K562 (cell line): ENCODE data around the gene ACBD4. TPM values are rescaled to one million over a fixed set of nuclear protein-coding genes. Genes with fewer than 3 reads are reported as not detected.

Experiments used
- CHD1 ChIP-seq: fragments of 200-600 bp; sonication (generic); IDR thresholded peaks from one replicate; pipeline ENCODE4 v1.6.1; 2012; ENCODE audit warnings: mild to moderate bottlenecking, moderate library complexity, low read length, inconsistent platforms
- CSDE1 ChIP-seq, 2 experiments: fragments of 450-650 bp; IDR thresholded peaks; 2 replicates each; pipeline ENCODE4 v1.6.1; 2016; ENCODE audit warnings: mild to moderate bottlenecking in 1 of 2
- GTF2A2 ChIP-seq: IDR thresholded peaks from 2 replicates; pipeline ENCODE4 v1.6.1; 2016; ENCODE audit warnings: mild to moderate bottlenecking, missing genetic modification characterization, missing compliant biosample characterization
- NBN ChIP-seq: fragments of 450-650 bp; IDR thresholded peaks from 2 replicates; pipeline ENCODE4 v1.6.1; 2016; ENCODE audit warnings: low read depth, mild to moderate bottlenecking
- SNIP1 ChIP-seq: fragments of 450-650 bp; IDR thresholded peaks from 2 replicates; pipeline ENCODE4 v1.7.1; 2017; ENCODE audit warnings: low read depth, mild to moderate bottlenecking
- SRSF3 ChIP-seq: fragments of 200-400 bp; formaldehyde crosslinking; IDR thresholded peaks from 2 replicates; pipeline ENCODE4 v1.6.1; 2016; ENCODE audit warnings: mild to moderate bottlenecking, low read length, moderate library complexity; ENCODE audit not compliant: insufficient read depth
- STAG1 ChIP-seq: sonication (generic); formaldehyde crosslinking; IDR thresholded peaks from 2 replicates; pipeline ENCODE4 v1.5.0; 2020; ENCODE audit warnings: missing genetic modification reagents, borderline replicate concordance
- ZNF3 ChIP-seq: fragments of 250-450 bp; sonication (Bioruptor Pico); IDR thresholded peaks from 2 replicates; pipeline ENCODE4 v1.5.0; 2021; ENCODE audit warnings: mild to moderate bottlenecking, moderate library complexity
- ZNF41 ChIP-seq: fragments of 250-450 bp; sonication (Bioruptor Pico); conservative IDR thresholded peaks from 2 replicates; pipeline ENCODE4 v1.4.0; 2020; ENCODE audit warnings: mild to moderate bottlenecking
- polyA plus RNA-seq, 8 experiments: library from polyadenylated mRNA; depleted of rRNA in 4 of 8; stranded (reverse) in 5 of 8; unstranded in 3 of 8; fragments of >200 nt; fragmentation: Nextera tagmentation in 2 of 8; fragmentation: Illumina TruSeq in 1 of 8; extraction: Ambion mirVana in 2 of 8; extraction: Trizol in 1 of 8; gene quantifications; 2 replicates each; pipeline versions ENCODE4 v1.2.1 to v1.2.3, GENCODE V29; 2011 to 2014; ENCODE audit warnings: inconsistent platforms in 1 of 8, missing spikeins in 1 of 8
- total RNA-seq, 7 experiments: library from RNA; depleted of rRNA in 6 of 7; stranded (reverse); fragments of >200 nt in 6 of 7; fragmentation: Illumina TruSeq in 2 of 7; extraction: Trizol in 2 of 7; gene quantifications; 2 replicates each; pipeline versions ENCODE4 v1.2.1 to v1.2.3, GENCODE V29; 2011 to 2021; ENCODE audit warnings: low replicate concordance in 1 of 7
- TF ChIP-seq, protein P1 (sequence below): sonication (generic); formaldehyde crosslinking; IDR thresholded peaks from 2 replicates; pipeline ENCODE4 v1.8.1; 2023; ENCODE audit warnings: missing genetic modification reagents, mild to moderate bottlenecking, borderline replicate concordance
- TF ChIP-seq, protein P2 (sequence below): sonication (generic); IDR thresholded peaks from 2 replicates; pipeline ENCODE4 v1.6.1; 2016
- TF ChIP-seq, protein P3 (sequence below), 2 experiments: fragments of 450-650 bp in 1 of 2; sonication (generic) in 1 of 2; formaldehyde crosslinking; conservative IDR thresholded peaks; 2 replicates each; pipeline versions ENCODE4 v1.4.0 to v1.8.1; 2020 to 2022; ENCODE audit warnings: mild to moderate bottlenecking in 1 of 2, missing genetic modification reagents in 1 of 2
- TF ChIP-seq, protein P4 (sequence below): sonication (generic); formaldehyde crosslinking; IDR thresholded peaks from 2 replicates; pipeline ENCODE4 v1.8.0; 2022; ENCODE audit warnings: mild to moderate bottlenecking, missing genetic modification reagents
- TF ChIP-seq, protein P5 (sequence below): IDR thresholded peaks from 2 replicates; pipeline ENCODE4 v1.6.1; 2012; ENCODE audit warnings: low read depth, low read length, improper control_type of control experiment, borderline replicate concordance
- TF ChIP-seq, protein P6 (sequence below): fragments of 450-650 bp; formaldehyde crosslinking; IDR thresholded peaks from 2 replicates; pipeline ENCODE4 v1.4.0; 2020; ENCODE audit warnings: mild to moderate bottlenecking

The ACBD4 gene
- total and polyA plus RNA-seq, 9 of the 15 experiments (the other 6 are each of a cell fraction or from before 2014, with no cell fraction given): 0.14 to 6.9 (median 4.6) TPM

DNA sequence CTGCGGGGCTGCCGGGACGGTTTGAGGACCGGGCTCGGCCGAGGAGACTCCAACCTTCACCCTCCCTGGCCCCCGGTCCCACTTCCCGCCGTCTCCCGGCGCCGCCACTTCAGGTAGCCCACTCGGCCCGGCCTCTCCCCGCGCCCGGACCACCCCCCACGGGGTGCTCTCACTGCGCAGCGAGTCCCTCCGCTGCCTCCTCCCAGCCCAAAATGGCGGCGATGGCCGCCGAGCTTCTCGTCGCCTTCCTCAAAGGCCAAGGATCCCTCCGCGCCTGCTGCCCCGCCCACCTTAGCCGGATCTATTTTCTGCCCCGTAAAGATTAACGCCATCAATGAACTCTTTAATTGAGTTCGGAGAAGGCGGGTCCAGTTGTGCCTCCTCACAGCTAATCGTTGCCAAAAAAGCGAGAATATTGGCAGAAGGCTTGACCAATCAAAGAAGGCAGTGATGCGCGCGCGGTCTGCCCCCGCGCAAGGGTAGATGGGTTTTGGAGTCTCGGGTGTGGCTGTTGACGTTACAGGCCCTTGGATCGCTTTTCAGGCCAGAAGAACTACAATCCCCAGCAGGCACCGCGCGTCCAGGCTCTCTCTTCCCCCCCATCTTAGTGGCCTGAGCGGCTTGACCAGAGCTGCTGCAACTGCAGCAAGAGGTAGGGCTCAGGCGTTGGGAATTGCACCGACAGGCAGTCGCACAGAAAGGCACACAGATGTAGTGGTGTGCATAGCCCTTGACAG is 26.0 kb downstream of the ACBD4 start, which contains the start of gene HEXIM2 (continued):
- TF ChIP-seq, protein P1, sequence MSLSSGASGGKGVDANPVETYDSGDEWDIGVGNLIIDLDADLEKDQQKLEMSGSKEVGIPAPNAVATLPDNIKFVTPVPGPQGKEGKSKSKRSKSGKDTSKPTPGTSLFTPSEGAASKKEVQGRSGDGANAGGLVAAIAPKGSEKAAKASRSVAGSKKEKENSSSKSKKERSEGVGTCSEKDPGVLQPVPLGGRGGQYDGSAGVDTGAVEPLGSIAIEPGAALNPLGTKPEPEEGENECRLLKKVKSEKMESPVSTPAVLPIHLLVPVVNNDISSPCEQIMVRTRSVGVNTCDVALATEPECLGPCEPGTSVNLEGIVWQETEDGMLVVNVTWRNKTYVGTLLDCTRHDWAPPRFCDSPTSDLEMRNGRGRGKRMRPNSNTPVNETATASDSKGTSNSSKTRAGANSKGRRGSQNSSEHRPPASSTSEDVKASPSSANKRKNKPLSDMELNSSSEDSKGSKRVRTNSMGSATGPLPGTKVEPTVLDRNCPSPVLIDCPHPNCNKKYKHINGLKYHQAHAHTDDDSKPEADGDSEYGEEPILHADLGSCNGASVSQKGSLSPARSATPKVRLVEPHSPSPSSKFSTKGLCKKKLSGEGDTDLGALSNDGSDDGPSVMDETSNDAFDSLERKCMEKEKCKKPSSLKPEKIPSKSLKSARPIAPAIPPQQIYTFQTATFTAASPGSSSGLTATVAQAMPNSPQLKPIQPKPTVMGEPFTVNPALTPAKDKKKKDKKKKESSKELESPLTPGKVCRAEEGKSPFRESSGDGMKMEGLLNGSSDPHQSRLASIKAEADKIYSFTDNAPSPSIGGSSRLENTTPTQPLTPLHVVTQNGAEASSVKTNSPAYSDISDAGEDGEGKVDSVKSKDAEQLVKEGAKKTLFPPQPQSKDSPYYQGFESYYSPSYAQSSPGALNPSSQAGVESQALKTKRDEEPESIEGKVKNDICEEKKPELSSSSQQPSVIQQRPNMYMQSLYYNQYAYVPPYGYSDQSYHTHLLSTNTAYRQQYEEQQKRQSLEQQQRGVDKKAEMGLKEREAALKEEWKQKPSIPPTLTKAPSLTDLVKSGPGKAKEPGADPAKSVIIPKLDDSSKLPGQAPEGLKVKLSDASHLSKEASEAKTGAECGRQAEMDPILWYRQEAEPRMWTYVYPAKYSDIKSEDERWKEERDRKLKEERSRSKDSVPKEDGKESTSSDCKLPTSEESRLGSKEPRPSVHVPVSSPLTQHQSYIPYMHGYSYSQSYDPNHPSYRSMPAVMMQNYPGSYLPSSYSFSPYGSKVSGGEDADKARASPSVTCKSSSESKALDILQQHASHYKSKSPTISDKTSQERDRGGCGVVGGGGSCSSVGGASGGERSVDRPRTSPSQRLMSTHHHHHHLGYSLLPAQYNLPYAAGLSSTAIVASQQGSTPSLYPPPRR (CRISPR knock-in tag): no peak
- TF ChIP-seq SRSF3 (0 out of 2 replicates have a peak, but pooled peaks have one; percentile 6), CHD1 (peak; percentile 98), STAG1 (CRISPR knock-in tag) (no peak), SNIP1 (no peak), GTF2A2 (tag) (peak; percentile 81), ZNF3 (no peak), ZNF41 (CRISPR knock-in tag) (0 out of 2 replicates have a peak, but pooled peaks have one; percentile 27), CSDE1 (IDR thresholded peaks at IDR 0.05) (0 out of 4 replicates have a peak, but pooled peaks of 1 of the 2 experiments have one; percentile 18), NBN (peak; percentile 73; the same call in 1 of the 2 replicates)
- TF ChIP-seq, protein P2, sequence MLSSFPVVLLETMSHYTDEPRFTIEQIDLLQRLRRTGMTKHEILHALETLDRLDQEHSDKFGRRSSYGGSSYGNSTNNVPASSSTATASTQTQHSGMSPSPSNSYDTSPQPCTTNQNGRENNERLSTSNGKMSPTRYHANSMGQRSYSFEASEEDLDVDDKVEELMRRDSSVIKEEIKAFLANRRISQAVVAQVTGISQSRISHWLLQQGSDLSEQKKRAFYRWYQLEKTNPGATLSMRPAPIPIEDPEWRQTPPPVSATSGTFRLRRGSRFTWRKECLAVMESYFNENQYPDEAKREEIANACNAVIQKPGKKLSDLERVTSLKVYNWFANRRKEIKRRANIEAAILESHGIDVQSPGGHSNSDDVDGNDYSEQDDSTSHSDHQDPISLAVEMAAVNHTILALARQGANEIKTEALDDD: 0 out of 2 replicates have a peak, but pooled peaks have one; percentile 10
- TF ChIP-seq, protein P3, sequence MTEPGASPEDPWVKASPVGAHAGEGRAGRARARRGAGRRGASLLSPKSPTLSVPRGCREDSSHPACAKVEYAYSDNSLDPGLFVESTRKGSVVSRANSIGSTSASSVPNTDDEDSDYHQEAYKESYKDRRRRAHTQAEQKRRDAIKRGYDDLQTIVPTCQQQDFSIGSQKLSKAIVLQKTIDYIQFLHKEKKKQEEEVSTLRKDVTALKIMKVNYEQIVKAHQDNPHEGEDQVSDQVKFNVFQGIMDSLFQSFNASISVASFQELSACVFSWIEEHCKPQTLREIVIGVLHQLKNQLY (CRISPR knock-in tag; conservative IDR thresholded peaks at IDR 0.05): 0 out of 4 replicates have a peak, but pooled peaks of 1 of the 2 experiments have one; percentile 22
- TF ChIP-seq, protein P4, sequence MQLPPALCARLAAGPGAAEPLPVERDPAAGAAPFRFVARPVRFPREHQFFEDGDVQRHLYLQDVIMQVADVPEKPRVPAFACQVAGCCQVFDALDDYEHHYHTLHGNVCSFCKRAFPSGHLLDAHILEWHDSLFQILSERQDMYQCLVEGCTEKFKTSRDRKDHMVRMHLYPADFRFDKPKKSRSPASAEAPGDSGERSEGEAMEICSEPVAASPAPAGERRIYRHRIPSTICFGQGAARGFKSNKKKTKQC (CRISPR knock-in tag): peak; percentile 71; the same call in 1 of the 2 replicates
- TF ChIP-seq, protein P5, sequence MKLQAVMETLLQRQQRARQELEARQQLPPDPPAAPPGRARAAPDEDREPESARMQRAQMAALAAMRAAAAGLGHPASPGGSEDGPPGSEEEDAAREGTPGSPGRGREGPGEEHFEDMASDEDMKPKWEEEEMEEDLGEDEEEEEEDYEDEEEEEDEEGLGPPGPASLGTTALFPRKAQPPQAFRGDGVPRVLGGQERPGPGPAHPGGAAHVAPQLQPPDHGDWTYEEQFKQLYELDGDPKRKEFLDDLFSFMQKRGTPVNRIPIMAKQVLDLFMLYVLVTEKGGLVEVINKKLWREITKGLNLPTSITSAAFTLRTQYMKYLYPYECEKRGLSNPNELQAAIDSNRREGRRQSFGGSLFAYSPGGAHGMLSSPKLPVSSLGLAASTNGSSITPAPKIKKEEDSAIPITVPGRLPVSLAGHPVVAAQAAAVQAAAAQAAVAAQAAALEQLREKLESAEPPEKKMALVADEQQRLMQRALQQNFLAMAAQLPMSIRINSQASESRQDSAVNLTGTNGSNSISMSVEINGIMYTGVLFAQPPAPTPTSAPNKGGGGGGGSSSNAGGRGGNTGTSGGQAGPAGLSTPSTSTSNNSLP: peak; percentile 99
- TF ChIP-seq, protein P6, sequence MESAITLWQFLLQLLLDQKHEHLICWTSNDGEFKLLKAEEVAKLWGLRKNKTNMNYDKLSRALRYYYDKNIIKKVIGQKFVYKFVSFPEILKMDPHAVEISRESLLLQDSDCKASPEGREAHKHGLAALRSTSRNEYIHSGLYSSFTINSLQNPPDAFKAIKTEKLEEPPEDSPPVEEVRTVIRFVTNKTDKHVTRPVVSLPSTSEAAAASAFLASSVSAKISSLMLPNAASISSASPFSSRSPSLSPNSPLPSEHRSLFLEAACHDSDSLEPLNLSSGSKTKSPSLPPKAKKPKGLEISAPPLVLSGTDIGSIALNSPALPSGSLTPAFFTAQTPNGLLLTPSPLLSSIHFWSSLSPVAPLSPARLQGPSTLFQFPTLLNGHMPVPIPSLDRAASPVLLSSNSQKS (CRISPR knock-in tag): no peak
